ENCODE data around the gene SENP8.
"Not testable (repeated sequence)": the region's sequence is repeated elsewhere in the genome, so short reads cannot be mapped to it uniquely, and the experiment has no call there.

Gene SENP8

DNA sequence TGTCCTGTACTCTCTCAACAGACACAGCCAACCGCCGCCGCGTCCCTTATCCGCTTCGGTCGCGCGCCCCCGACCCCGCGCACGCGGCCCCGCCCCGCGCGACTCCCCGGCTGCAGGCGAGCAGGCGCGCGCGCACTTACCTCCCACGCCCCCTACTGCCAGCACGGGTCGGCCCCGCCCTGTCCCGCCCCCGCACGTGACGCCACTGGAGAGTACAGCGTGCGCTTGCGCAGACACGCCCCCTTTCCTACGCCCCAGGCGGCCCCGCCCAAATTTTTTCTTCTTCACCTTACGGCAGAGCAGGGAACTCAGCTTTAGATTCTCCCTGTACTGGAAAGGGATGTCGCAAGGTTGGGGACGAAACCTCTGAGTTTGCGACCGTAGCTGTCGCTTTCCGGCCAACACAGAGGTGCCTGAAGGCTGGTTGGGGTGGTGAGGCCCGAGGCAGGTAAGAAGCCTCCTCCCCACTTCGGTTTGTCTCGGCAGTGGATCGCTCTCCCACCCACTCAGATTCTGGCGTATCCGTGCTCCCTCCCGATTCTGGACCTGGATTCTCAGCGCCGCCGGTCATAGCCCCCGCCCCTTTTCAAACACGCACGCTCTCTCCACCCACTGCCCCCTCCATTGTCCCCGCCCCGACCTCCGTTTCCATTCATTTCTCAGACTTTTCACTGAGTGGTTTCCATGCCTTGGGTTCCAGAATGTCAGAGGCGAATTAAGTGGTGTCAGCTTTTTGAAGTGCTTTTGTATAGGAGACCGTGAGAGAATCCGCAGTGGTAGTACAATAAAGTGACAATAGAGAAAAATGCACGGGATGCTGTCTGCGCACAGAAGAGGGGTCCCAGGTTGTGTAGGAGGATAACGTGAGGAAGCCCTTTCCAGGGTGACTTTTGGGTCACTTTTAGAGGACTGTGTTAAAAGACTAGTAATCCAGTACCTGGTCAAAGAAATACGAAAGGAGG is at the start of gene SENP8, which contains the start of gene MYO9A:
Gene SENP8 (plus strand): TSS at position 387 of the 962 bp plus-strand sequence. CDS start 21,221 bp downstream, outside the sequence.
Gene MYO9A (minus strand): TSS at position 134 of the 962 bp plus-strand sequence. CDS start 71,587 bp downstream, outside the sequence.
- peak; percentile 99 for DNase-seq (ENCODE audit: low spot score)

- DNase-seq (ENCODE audit: low spot score): no peak
Observed at GRCh38 chr15:72068856-72069255, 49.3 kb upstream of the SENP8 start.

- no peak for DNase-seq (ENCODE audit: low spot score)
Observed at GRCh38 chr15:72070817-72071447, 47.3 kb upstream of the SENP8 start.

DNA sequence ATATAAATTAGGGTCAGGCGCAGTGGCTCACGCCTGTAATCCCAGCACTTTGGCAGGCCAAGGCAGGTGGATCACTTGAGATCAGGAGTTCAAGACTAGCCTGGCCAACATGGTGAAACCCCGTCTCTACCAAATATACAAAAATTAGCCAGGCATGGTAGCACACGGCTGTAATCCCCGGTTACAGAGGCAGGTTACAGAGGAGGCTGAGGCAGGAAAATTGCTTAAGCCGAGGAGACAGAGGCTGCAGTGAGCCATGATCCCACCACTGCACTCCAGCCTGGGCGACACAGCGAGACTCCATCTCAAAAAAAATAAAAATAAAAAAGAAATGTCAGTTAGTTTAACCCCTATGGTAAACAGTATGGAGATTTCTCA is 46.8 kb upstream of the SENP8 start:
- not testable (repeated sequence) for DNase-seq (ENCODE audit: low spot score)

DNA sequence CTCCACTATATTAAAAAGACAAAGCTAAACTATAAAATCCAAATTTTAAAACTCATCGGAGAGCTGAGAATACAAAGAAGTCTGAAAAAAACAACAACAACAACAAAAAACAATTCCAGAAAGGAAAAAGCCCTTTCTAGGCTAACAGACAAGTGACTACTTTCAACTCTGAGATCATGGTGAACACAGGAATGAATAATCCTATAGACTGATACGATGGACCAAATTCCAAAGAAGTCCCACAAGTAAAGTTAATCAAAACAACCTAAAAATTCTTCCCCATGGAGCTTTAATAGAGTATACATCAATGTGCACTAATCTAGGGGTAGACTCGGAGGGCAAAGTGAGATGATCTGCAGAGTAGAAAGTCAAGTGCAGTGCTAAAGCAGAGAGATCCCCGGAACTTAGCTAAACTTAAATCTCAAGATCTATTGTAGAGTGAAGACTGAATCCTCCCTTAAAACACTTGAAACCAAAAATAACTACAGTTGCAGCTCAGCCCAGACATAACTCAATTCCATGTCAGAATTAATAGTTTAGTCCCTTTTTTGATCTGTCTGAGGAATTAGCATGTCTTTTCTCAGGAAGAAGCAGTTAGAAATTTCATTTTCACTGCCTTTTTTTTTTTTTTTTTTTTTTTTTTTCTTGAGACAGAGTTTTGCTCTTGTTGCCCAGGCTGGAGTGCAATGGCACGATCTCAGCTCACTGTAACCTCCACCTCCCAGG is 43.7 kb upstream of the SENP8 start:
- DNase-seq (ENCODE audit: low spot score): no peak

GRCh38 chr15:72077950-72078349 is 40.3 kb upstream of the SENP8 start:
- no peak for DNase-seq (ENCODE audit: low spot score)

- no peak for DNase-seq (ENCODE audit: low spot score)
Observed at GRCh38 chr15:72078887-72079286, 39.3 kb upstream of the SENP8 start.

DNA sequence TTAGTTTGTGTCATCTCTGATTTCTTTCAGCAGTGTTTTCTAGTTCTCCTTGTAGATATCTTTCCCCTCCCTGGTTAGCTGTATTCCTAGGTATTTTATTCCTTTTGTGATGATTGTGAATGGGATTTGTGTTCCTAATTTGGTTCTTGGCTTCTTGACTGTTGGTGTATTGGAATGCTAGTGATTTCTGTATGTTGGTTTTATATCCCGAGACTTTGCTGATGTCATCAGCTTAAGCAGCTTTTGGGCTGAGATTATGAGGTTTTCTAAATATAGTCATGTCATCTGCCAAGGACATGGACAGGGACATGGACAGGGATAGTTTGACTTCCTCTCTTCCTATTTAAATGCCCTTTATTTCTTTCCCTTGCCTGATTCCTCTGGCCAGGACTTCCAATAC is 36.0 kb upstream of the SENP8 start:
- no peak for DNase-seq (ENCODE audit: low spot score)

GRCh38 chr15:72086010-72086697 is 32.0 kb upstream of the SENP8 start:
- peak; percentile 38 for DNase-seq (ENCODE audit: low spot score)

DNA sequence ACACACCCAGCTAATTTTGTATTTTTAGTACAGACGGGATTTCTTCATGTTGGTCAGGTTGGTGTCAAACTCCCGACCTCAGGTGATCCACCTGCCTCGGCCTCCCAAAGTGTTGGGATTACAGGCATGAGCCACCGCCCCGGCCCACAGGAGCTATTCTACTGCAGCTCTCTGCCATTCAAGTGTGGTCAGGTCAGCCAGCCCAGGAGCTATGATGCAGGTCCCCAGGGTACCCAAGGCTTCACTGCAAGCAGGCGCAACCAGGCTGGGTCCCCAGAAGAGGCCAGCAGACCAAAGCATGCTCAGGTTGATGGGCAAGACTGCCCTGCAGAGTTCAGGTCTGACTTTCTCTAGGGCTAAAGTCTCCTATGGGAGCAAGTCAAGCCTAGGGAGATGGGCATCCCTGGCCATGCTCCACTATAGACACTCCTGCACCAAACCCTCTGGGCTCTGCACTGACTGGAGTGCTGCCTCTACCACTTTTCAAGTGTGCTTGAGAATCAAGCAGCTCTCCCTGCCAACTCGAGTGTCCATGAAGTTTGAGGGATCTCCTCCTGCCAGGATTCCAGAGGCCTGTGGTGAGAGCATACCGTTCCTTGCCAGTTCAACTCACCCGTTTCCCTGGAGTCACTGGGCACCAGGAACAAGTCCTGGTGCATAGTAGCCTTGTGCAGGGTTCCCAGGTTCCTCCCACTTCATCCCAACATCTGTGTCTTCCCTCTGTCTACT is 31.1 kb upstream of the SENP8 start:
- DNase-seq (ENCODE audit: low spot score): no peak

DNA sequence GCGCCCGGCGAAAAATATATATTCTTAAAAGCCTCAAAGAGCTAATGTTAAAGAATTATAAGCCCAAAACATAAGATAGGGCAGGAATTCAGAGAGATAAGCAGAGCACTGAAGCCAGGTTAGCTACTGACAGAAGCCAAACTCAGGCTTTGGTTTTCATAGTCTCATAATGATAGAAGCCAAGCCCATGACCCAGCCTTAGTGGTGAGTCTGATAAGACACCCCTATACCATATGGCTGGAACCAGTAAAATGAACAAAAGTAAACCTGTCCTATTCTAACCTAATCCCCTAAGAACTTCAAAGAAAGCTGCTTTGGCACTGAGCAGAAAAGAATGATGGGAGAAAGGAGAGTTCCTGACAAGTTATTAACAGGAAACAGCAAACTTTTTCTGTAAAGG is 26.2 kb upstream of the SENP8 start:
- DNase-seq (ENCODE audit: low spot score): peak; percentile 34

GRCh38 chr15:72092691-72093090 is 25.5 kb upstream of the SENP8 start:
- no peak for DNase-seq (ENCODE audit: low spot score)

- no peak for DNase-seq (ENCODE audit: low spot score)
Observed at GRCh38 chr15:72096796-72097195, 21.4 kb upstream of the SENP8 start.

DNA sequence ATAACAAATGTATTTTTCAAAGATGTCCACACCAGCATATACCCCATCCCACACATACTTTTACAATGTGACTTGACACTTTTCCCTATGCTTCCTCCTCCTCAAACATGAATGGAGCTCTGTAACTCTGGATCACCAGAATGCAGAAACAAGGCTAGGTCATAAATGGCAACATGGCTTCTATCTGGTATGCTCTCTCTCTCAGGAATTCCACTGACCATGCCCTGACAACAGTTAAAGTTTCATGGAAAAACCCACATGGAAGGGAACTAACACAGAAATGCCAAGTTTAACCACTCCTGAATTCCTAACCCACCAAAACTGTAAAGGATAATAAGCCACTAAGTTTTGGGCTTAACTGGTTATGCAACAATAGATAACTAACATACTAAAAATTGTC is 20.2 kb upstream of the SENP8 start:
- DNase-seq (ENCODE audit: low spot score): no peak

DNA sequence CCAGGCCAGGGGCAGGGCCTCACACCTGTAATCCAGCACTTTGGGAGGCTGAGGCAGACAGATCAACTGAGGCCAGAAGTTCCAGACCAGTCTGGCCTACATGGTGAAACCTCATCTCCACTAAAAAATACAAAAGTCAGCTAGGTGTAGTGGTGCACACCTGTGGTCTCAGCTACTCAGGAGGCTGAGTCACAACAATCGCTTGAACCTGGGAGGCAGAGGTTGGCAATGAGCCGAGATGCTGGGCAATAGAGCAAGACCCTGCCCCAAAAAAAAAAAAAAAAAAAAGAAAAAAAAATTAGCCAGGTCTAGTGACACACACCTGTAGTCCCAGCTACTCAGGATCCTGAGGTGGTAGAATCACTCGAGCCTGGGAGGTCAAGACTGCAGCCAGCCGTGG is 19.0 kb upstream of the SENP8 start:
- DNase-seq (ENCODE audit: low spot score): no peak

DNA sequence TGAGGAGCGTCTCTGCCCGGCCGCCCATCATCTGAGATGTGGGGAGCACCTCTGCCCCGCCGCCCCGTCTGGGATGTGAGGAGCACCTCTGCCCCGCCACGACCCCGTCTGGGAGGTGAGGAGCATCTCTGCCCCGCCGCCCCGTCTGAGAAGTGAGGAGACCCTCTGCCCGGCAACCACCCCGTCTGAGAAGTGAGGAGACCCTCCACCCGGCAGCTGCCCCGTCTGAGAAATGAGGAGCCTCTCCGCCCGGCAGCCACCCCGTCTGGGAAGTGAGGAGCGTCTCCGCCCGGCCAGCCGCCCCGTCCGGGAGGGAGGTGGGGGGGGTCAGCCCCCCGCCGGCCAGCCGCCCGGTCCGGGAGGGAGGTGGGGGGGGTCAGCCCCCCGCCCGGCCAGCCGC is 17.7 kb upstream of the SENP8 start:
- DNase-seq (ENCODE audit: low spot score): not testable (repeated sequence)

DNA sequence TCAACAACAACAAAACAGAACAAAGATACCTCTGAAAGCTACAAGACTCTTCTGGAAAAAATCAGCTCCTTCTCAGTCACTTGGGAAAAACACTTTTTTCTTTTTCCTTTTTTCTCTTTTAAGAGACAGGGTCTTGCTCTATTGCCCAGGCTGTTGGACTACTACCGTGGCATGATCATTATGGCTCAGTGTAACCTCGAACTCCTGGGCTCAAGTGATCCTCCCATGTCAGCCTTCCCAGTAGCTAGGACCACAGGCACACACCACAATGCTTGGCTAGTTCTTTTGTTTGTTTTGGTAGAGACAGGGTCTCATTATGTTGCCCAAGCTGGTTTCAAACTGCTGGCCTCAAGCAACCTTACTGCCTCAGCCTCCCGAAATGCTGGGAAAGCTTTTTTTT is 13.1 kb upstream of the SENP8 start:
- no peak for DNase-seq (ENCODE audit: low spot score)

DNA sequence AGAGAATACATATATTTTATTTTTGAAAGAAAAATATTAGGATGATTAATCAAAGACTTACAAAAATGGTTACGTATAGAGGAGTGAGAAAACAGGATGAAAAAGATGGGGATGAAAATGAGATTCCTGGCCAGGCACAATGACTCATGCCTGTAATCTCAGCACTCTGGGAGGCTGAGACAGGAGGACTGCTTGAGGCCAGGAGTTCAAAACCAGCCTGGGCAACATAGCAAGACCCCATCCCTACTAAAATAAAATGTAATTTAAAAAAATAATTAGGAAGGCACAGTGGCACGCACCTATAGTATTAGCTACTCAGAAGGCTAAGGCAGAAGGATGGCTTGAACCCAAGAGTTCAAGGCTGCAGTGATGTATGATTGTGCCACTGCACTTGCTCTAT is 12.1 kb upstream of the SENP8 start:
- DNase-seq (ENCODE audit: low spot score): no peak

- DNase-seq (ENCODE audit: low spot score): no peak
Observed at GRCh38 chr15:72110355-72110754, 7.8 kb upstream of the SENP8 start.

DNA sequence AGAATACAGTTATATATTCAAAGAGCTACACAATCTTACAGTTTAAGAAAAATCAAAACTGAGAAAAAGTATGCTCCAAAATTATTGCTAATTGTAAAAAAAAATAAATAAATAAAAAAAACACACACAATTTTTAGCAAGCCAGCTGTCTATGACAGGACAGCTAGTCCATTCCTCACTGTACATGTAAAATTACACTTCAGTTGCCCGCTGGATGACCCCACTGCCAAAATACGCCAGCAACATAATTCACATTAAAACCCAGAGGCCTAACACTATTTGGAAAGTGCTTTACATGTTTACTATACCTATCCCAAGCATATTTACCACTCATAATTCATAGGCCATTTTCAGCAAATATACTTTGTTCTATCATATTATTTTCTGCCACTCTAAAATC is 6.1 kb upstream of the SENP8 start:
- DNase-seq (ENCODE audit: low spot score): no peak

- no peak for DNase-seq (ENCODE audit: low spot score)
Observed at GRCh38 chr15:72112805-72113204, 5.4 kb upstream of the SENP8 start.

All from hematopoietic multipotent progenitor cell treated with erythropoietin and hydrocortisone succinate and interleukin-3 and kit ligand, for 15 days (in vitro differentiated cells).